Cerebellar cortex (tissue), 1 donor: ENCODE results near the gene EPB41L4B.

ENCODE experiments used
- DNase-seq: peaks from one replicate; pipeline ENCODE4 v3.0.0-alpha.2; 2015; ENCODE audit warnings: low spot score

The EPB41L4B gene

GRCh38 chr9:109320331-109320741, 523 bp downstream of the EPB41L4B start:
- DNase-seq = no peak

- DNase-seq = no peak
These were observed 1.1 kb downstream of the EPB41L4B start for GRCh38 chr9:109319626-109320241.

- DNase-seq = peak; percentile 26
These were observed 1.7 kb downstream of the EPB41L4B start for GRCh38 chr9:109319017-109319625.

GRCh38 chr9:109317979-109318741, 2.7 kb downstream of the EPB41L4B start:
- peak; percentile 46 for DNase-seq

GRCh38 chr9:109317311-109317978, 3.4 kb downstream of the EPB41L4B start:
- peak; percentile 40 for DNase-seq

GRCh38 chr9:109316207-109316640, 4.6 kb downstream of the EPB41L4B start:
- peak; percentile 92 for DNase-seq

GRCh38 chr9:109315480-109316206, 5.2 kb downstream of the EPB41L4B start:
- no peak for DNase-seq

- no peak for DNase-seq
These were observed 6.8 kb downstream of the EPB41L4B start for GRCh38 chr9:109314011-109314531.

GRCh38 chr9:109313351-109313750, 7.5 kb downstream of the EPB41L4B start:
- DNase-seq = no peak

GRCh38 chr9:109312783-109313182, 8.1 kb downstream of the EPB41L4B start:
- no peak for DNase-seq

GRCh38 chr9:109311731-109312130, 9.1 kb downstream of the EPB41L4B start:
- DNase-seq = peak; percentile 91

- peak; percentile 53 for DNase-seq
These were observed 9.6 kb downstream of the EPB41L4B start for GRCh38 chr9:109311286-109311685.

- no peak for DNase-seq
These were observed 10.4 kb downstream of the EPB41L4B start for GRCh38 chr9:109310486-109310901.

- DNase-seq = no peak
These were observed 11.6 kb downstream of the EPB41L4B start for GRCh38 chr9:109309282-109309681.

GRCh38 chr9:109307380-109308240, 13.2 kb downstream of the EPB41L4B start:
- DNase-seq = peak; percentile 52

GRCh38 chr9:109305801-109306200, 15.1 kb downstream of the EPB41L4B start:
- DNase-seq = no peak

- DNase-seq = no peak
These were observed 16.5 kb downstream of the EPB41L4B start for GRCh38 chr9:109304347-109304746.

GRCh38 chr9:109303900-109304299, 17.0 kb downstream of the EPB41L4B start:
- DNase-seq = no peak

- DNase-seq = no peak
These were observed 18.3 kb downstream of the EPB41L4B start for GRCh38 chr9:109302606-109303005.

GRCh38 chr9:109301012-109301411, 19.8 kb downstream of the EPB41L4B start:
- no peak for DNase-seq

- DNase-seq = no peak
These were observed 21.0 kb downstream of the EPB41L4B start for GRCh38 chr9:109299891-109300290.
